Measurements from ENCODE around the gene OR51B4. TPM values are rescaled to one million over a fixed set of nuclear protein-coding genes. Genes with fewer than 3 reads are reported as not detected.
"Not testable (repeated sequence)": the region's sequence is repeated elsewhere in the genome, so short reads cannot be mapped to it uniquely, and the experiment has no call there.

Gene OR51B4
- total and polyA plus RNA-seq, 4 donors = not detected

DNA sequence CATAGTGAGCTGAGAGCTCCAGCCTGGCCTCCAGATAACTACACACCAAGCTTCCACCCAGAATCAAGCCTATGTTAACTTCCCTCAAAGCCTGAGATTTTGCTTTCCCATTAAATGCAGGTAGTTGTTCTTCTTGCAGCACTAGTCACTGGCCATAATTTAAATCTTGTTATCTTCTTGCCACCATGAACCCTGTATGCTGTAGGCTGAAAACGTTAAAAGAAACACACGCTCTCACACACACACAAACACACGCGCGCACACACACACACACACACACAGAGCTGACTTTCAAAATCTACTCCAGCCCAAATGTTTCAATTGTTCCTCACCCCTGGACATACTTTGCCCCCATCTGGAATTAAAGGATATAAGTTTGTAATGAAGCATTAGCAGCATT, 48.3 kb downstream of the OR51B4 start:
- H3K27me3 ChIP-seq (ENCODE audit: control insufficient read depth in 1 of 2, insufficient read depth in 2 of 2, low read length in 1 of 2); ATAC-seq (ENCODE audit: low FRiP score); DNase-seq; H3K4me3 ChIP-seq (ENCODE audit: low read length in 2 of 2); H3K27ac ChIP-seq (ENCODE audit: low read depth in 1 of 2, low read length in 2 of 2); intact Hi-C loops (cut with DNase I); H3K9me3 ChIP-seq (ENCODE audit: control insufficient read depth, low read length); H3K36me3 ChIP-seq (ENCODE audit: control insufficient read depth in 1 of 2, insufficient read depth in 2 of 2, low read length in 1 of 2); H3K4me1 ChIP-seq (ENCODE audit: control insufficient read depth in 1 of 2, insufficient read depth in 2 of 2, low read length in 2 of 2): not testable (repeated sequence)
- WGBS, 2 donors = 71 to 85% methylated on average over 5 of the region's 5 CpGs

DNA sequence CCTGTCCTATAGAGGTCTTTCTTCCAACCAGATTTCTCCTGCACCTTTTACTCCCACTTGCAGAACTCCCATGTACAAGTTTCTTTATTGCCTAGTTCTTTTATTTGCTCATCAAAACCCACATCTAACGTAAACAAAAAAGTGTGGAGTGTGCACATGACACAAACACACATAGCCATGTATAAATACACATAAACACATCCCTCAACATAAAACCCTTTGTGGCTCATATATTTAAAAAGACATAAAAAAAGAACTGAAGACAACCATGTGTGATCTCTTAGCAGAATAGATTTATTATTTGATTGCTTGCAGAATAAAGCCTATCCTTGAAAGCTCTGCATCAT, 48.9 kb downstream of the OR51B4 start:
- H3K9me3 ChIP-seq (ENCODE audit: control insufficient read depth, low read length) = no peaks in the 10 kb centered on the region
- no peaks in the 10 kb centered on the region for H3K4me1 ChIP-seq (ENCODE audit: control insufficient read depth in 1 of 2, insufficient read depth in 2 of 2, low read length in 2 of 2)
- ATAC-seq (ENCODE audit: low FRiP score) (no peak), DNase-seq (no peak)
- H3K27ac ChIP-seq (ENCODE audit: low read depth in 1 of 2, low read length in 2 of 2) = no peak overlapping the region
- 67 to 73% methylated on average over 1 of the region's 1 CpG for WGBS, 2 donors
- no peak overlapping the region for H3K4me3 ChIP-seq (ENCODE audit: low read length in 2 of 2)
- no peaks in the 10 kb centered on the region for H3K36me3 ChIP-seq (ENCODE audit: control insufficient read depth in 1 of 2, insufficient read depth in 2 of 2, low read length in 1 of 2)
- intact Hi-C loops (cut with DNase I) = no loop called here
- no peaks in the 10 kb centered on the region for H3K27me3 ChIP-seq (ENCODE audit: control insufficient read depth in 1 of 2, insufficient read depth in 2 of 2, low read length in 1 of 2)

DNA sequence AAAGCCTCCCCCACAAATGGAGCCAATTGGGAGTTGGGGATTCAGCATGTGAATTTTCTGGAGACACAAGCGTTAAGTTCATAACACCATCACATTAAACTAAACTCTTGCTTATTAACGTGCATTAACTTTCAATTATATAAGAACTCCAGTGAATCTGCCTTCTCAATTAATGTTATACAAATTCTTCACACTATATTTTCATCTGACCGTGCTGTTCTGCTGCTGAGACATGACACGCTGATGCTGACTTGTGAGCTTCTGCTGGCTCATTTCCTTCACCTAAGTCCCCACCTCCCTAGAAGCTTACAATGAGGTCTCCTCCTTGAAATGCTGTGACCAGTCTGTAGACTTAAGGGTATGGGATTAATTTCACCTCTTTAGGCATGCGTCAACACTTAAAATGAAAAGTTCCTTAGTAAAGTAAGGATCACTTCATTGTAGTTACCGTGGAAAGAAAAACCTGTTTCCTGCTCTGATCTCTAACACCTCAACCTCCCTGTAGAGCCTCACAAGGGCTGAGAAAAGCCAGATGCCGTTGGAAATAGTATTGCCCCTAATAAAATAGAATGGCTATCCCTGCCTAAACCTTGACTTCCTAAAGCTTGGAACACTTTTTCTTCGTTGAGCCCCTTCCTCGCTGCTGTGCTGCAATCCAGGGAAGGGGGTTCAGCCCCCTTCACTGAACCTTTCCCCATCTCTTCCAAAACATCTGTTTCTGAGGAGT, 49.4 kb downstream of the OR51B4 start:
- intact Hi-C loops (cut with DNase I) = no loop called here
- no peak for DNase-seq
- no peaks in the 10 kb centered on the region for H3K27me3 ChIP-seq (ENCODE audit: control insufficient read depth in 1 of 2, insufficient read depth in 2 of 2, low read length in 1 of 2)
- WGBS, 2 donors = 69 to 75% methylated on average over 9 of the region's 9 CpGs
- no peak overlapping the region for H3K27ac ChIP-seq (ENCODE audit: low read depth in 1 of 2, low read length in 2 of 2)
- H3K4me1 ChIP-seq (ENCODE audit: control insufficient read depth in 1 of 2, insufficient read depth in 2 of 2, low read length in 2 of 2) = no peaks in the 10 kb centered on the region
- no peak overlapping the region for H3K4me3 ChIP-seq (ENCODE audit: low read length in 2 of 2)
- no peak for ATAC-seq (ENCODE audit: low FRiP score)
- no peaks in the 10 kb centered on the region for H3K9me3 ChIP-seq (ENCODE audit: control insufficient read depth, low read length)
- no peaks in the 10 kb centered on the region for H3K36me3 ChIP-seq (ENCODE audit: control insufficient read depth in 1 of 2, insufficient read depth in 2 of 2, low read length in 1 of 2)

DNA sequence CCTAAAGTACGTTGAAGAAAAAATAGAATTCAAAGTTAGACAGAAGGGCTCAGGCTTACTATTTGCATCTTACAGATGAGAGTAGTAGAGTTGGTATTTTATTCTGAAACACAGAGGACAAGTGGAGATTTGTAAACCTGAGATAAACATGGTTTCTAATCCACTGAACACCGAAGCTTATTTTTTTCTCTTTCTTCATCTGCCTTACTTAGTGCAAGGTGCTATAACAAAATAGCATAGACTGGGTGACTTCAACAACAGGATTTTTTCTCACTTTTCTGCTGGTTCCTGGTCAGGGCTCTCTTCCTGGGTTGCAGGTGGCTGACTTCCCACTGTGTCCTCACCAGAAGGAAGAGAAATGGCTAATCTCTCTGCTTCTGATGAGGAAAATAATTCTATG, 50.0 kb downstream of the OR51B4 start:
- intact Hi-C loops (cut with DNase I) = no loop called here

More for the DNA sequence above, 50.0 kb downstream of the OR51B4 start:
- 12 to 60% methylated on average over 2 of the region's 2 CpGs for WGBS, 2 donors
- no peak for ATAC-seq (ENCODE audit: low FRiP score)
- H3K4me1 ChIP-seq (ENCODE audit: control insufficient read depth in 1 of 2, insufficient read depth in 2 of 2, low read length in 2 of 2) = no peaks in the 10 kb centered on the region
- no peak overlapping the region for H3K4me3 ChIP-seq (ENCODE audit: low read length in 2 of 2)
- H3K27me3 ChIP-seq (ENCODE audit: control insufficient read depth in 1 of 2, insufficient read depth in 2 of 2, low read length in 1 of 2) = no peaks in the 10 kb centered on the region
- no peak for DNase-seq
- no peaks in the 10 kb centered on the region for H3K9me3 ChIP-seq (ENCODE audit: control insufficient read depth, low read length)
- H3K36me3 ChIP-seq (ENCODE audit: control insufficient read depth in 1 of 2, insufficient read depth in 2 of 2, low read length in 1 of 2) = no peaks in the 10 kb centered on the region
- no peak overlapping the region for H3K27ac ChIP-seq (ENCODE audit: low read depth in 1 of 2, low read length in 2 of 2)

Other genes with a start within 250 kb of the OR51B4 start
- gene OR52E2, start 242.3 kb downstream of the OR51B4 start, total RNA-seq = not detected
- not detected for gene OR52E2, start 242.3 kb downstream of the OR51B4 start, polyA plus RNA-seq
- gene OR52E1, start 232.4 kb downstream of the OR51B4 start, total RNA-seq = not detected
- gene OR52E1, start 232.4 kb downstream of the OR51B4 start, polyA plus RNA-seq = not detected
- not detected for gene OR52A5, start 163.6 kb downstream of the OR51B4 start, total RNA-seq
- not detected for gene OR52A5, start 163.6 kb downstream of the OR51B4 start, polyA plus RNA-seq
- gene OR52A1, start 147.2 kb downstream of the OR51B4 start, total RNA-seq = not detected
- gene OR52A1, start 147.2 kb downstream of the OR51B4 start, polyA plus RNA-seq = not detected
- not detected for gene OR51V1, start 101.3 kb downstream of the OR51B4 start, total RNA-seq
- not detected for gene OR51V1, start 101.3 kb downstream of the OR51B4 start, polyA plus RNA-seq
- 1,000 to 10,000 TPM in 1 of 2 donors, 100 to 1,000 TPM in 1; 649 to 2,087 TPM for gene HBB, start 74.9 kb downstream of the OR51B4 start, total RNA-seq
- 10 to 100 TPM; 12.6 to 26.3 TPM for gene HBB, start 74.9 kb downstream of the OR51B4 start, polyA plus RNA-seq
- gene HBD, start 67.5 kb downstream of the OR51B4 start, total RNA-seq = 1 to 10 TPM in 1 of 2 donors, not detected in 1; 8.4 TPM
- not detected for gene HBD, start 67.5 kb downstream of the OR51B4 start, polyA plus RNA-seq
- not detected for gene HBG1, start 52.1 kb downstream of the OR51B4 start, total RNA-seq
- gene HBG1, start 52.1 kb downstream of the OR51B4 start, polyA plus RNA-seq = not detected
- gene HBG2, start 47.2 kb downstream of the OR51B4 start, total RNA-seq = under 1 TPM in 1 of 2 donors, not detected in 1; 0.78 TPM
- gene HBG2, start 47.2 kb downstream of the OR51B4 start, polyA plus RNA-seq = under 1 TPM in 1 of 2 donors, not detected in 1; 0.23 TPM
- not detected for gene HBE1, start 32.0 kb downstream of the OR51B4 start, total RNA-seq
- gene HBE1, start 32.0 kb downstream of the OR51B4 start, polyA plus RNA-seq = not detected
- gene OR51B2, start 22.4 kb upstream of the OR51B4 start, total RNA-seq = not detected
- not detected for gene OR51B2, start 22.4 kb upstream of the OR51B4 start, polyA plus RNA-seq
- gene OR51B5, start 41.6 kb upstream of the OR51B4 start, total RNA-seq = 1 to 10 TPM in 1 of 2 donors, under 1 TPM in 1; 0.71 to 1.2 TPM
- gene OR51B5, start 41.6 kb upstream of the OR51B4 start, polyA plus RNA-seq = not detected
- gene OR51B6, start 49.6 kb upstream of the OR51B4 start, total RNA-seq = not detected
- gene OR51B6, start 49.6 kb upstream of the OR51B4 start, polyA plus RNA-seq = not detected
- not detected for gene OR51M1, start 81.9 kb upstream of the OR51B4 start, total RNA-seq
- gene OR51M1, start 81.9 kb upstream of the OR51B4 start, polyA plus RNA-seq = not detected
- gene OR51Q1, start 120.2 kb upstream of the OR51B4 start, total RNA-seq = not detected
- gene OR51Q1, start 120.2 kb upstream of the OR51B4 start, polyA plus RNA-seq = 1 to 10 TPM in 1 of 2 donors, not detected in 1; 1.4 TPM
- gene OR51I1, start 139.6 kb upstream of the OR51B4 start, total RNA-seq = under 1 TPM; 0.42 to 0.49 TPM
- gene OR51I1, start 139.6 kb upstream of the OR51B4 start, polyA plus RNA-seq = not detected
- gene OR51I2, start 147.4 kb upstream of the OR51B4 start, total RNA-seq = not detected
- gene OR51I2, start 147.4 kb upstream of the OR51B4 start, polyA plus RNA-seq = not detected
- gene OR52D1, start 186.7 kb upstream of the OR51B4 start, total RNA-seq = not detected
- gene OR52D1, start 186.7 kb upstream of the OR51B4 start, polyA plus RNA-seq = not detected
- gene UBQLN3, start 208.0 kb upstream of the OR51B4 start, total RNA-seq = under 1 TPM; 0.71 to 0.99 TPM
- gene UBQLN3, start 208.0 kb upstream of the OR51B4 start, polyA plus RNA-seq = not detected
- 1 to 10 TPM in 1 of 2 donors, under 1 TPM in 1; 0.88 to 1.3 TPM for gene UBQLNL, start 214.8 kb upstream of the OR51B4 start, total RNA-seq
- 1 to 10 TPM in 1 of 2 donors, not detected in 1; 1.6 TPM for gene UBQLNL, start 214.8 kb upstream of the OR51B4 start, polyA plus RNA-seq
- gene OR52H1, start 246.6 kb upstream of the OR51B4 start, total RNA-seq = under 1 TPM; 0.78 to 0.96 TPM
- gene OR52H1, start 246.6 kb upstream of the OR51B4 start, polyA plus RNA-seq = not detected